Measurements from ENCODE around the gene SSPN.

The SSPN gene

DNA sequence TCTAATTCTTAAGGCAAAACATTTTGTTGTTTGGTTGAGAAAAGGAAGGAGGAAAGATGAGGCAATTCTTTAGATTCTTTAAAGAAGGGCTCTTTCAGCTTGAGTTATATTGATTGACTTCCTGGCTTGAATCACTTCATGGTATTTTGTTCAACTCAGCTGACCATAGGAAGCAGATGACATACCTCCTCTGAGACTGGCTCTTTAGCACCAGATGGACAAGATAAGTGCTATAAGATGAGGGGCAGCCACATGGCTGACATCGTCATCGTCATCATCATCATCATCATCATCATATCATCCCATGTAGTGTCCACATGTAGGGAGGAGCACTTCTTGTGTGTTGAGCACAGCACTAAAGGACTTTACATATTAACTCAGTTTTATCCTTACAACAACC is 81.3 kb downstream of the SSPN start:
- peak; percentile 39 for DNase-seq (ENCODE audit: low read depth)
- TF ChIP-seq, protein P1, sequence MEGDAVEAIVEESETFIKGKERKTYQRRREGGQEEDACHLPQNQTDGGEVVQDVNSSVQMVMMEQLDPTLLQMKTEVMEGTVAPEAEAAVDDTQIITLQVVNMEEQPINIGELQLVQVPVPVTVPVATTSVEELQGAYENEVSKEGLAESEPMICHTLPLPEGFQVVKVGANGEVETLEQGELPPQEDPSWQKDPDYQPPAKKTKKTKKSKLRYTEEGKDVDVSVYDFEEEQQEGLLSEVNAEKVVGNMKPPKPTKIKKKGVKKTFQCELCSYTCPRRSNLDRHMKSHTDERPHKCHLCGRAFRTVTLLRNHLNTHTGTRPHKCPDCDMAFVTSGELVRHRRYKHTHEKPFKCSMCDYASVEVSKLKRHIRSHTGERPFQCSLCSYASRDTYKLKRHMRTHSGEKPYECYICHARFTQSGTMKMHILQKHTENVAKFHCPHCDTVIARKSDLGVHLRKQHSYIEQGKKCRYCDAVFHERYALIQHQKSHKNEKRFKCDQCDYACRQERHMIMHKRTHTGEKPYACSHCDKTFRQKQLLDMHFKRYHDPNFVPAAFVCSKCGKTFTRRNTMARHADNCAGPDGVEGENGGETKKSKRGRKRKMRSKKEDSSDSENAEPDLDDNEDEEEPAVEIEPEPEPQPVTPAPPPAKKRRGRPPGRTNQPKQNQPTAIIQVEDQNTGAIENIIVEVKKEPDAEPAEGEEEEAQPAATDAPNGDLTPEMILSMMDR (conservative IDR thresholded peaks at IDR 0.05; ENCODE audit: low read depth, low read length), result no peak
- H3K4me3 ChIP-seq (ENCODE audit: low read depth, low read length), result no peak overlapping the region

DNA sequence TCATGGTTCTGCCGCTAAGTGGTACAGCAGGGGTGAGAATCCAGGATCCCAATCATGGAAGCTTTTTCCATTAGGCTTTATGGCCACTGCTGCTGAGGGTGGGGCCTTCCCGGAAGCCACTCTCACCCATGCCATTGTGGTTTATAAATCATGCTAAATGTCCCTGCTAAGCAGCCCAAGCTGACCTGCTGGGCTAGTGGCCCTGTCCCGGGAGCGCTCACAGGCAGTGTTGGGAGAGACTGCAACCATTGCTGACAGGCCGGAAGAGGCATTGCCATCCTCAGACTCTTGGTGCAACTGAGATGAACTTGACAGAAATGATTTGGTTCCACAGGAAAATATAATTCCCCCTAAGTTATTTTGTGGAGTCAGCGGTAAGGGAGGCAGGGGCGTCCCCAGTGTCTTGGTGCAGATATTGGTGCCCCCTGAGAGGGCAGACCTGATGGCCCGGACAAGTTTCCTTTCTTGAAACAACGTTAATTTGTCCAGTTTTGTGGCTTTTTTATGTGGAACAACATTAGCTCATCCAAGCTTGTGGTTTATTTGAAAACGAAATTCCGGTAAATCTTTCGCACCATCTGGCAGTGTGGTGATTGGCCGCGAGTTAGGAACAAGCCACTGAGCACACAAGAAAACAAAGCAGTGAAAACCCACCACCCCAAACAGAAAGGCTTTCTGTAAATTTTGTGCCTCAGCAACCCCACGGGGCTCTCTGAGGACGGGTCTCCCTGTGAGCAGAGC is 82.3 kb downstream of the SSPN start:
- no peak overlapping the region for H3K4me3 ChIP-seq (ENCODE audit: low read depth, low read length)
- TF ChIP-seq, protein P1 (conservative IDR thresholded peaks at IDR 0.05; ENCODE audit: low read depth, low read length), result no peak
- no peak for DNase-seq (ENCODE audit: low read depth)

DNA sequence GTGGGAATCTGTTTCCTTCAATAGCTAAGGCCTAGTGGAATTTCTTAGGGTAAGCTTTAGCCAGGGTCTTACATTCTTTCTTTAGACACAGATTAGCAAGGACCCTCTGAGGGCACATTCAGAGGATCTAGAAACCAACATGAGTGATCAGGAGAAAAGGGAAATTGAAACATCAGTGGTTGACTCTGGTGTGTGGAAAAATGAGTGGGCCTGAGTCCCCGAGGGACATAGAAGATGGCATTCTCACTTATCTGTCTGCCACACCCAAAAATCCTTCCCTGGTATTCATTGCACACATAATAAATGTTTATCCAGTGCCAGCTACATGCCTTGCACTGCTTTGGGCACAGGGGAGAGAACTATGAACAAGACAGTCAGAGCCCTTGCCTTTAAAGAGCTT is 82.9 kb downstream of the SSPN start:
- no peak overlapping the region for H3K4me3 ChIP-seq (ENCODE audit: low read depth, low read length)
- TF ChIP-seq, protein P1 (conservative IDR thresholded peaks at IDR 0.05; ENCODE audit: low read depth, low read length), result no peak
- no peak for DNase-seq (ENCODE audit: low read depth)

DNA sequence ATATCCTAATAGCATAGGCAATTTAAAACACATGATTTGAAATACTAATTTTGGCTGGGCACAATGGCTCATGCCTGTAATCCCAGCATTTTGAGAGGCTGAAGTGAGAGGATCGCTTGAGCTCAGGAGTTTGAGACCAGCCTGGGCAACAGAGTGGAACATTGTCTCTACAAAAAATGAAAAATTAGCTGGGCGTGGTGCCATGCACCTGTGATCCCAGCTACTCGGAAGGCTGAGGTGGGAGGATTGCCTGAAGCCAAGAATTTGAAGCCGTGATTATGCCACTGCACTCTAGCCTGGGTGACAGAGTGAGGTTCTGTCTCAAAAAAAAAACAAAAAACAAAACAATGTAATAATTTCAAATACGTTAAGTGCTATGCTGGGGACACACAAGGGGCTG is 83.3 kb downstream of the SSPN start:
- TF ChIP-seq, protein P1 (conservative IDR thresholded peaks at IDR 0.05; ENCODE audit: low read depth, low read length), result no peak
- H3K4me3 ChIP-seq (ENCODE audit: low read depth, low read length), result no peak overlapping the region
- DNase-seq (ENCODE audit: low read depth), result no peak

DNA sequence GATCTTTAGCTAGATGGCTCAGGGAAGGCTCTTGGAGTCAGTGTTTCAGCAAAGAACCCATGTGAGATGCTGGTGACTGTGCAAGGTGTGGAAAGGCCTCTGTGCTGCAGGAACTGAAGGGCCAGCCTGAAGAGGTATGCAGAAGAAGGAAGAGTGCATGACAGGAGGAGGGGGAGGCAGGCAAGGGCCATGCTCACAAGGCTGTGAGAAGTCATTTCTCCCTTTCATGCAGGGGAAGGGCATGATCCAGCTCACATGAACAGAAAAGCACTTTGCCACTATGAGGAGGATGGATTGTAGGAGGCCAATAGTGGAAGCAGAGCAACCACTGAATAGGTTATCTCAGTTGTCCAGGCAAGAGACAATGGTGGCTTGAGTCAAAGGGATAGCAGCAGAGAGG is 83.7 kb downstream of the SSPN start:
- TF ChIP-seq, protein P1 (conservative IDR thresholded peaks at IDR 0.05; ENCODE audit: low read depth, low read length), result no peak
- DNase-seq (ENCODE audit: low read depth), result no peak
- H3K4me3 ChIP-seq (ENCODE audit: low read depth, low read length), result no peak overlapping the region

DNA sequence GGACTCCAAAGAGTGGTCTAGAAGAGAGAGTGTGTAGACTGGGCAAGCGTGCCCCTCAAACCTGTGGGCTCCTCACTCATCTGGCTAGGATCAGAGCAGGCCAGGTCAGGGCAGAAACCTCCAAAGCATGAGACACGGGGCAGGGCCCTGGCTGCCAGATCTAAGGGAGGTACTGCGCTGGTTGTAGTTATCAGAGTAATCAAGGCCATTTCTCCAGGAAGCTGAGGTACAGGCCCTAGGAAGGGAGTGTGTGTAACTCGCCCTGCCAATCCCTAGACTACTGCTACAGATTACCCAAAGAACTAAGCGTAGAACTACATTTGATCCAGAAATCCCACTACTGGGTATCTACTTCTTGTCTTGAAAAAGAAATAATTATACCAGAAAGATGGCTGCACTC is 84.5 kb downstream of the SSPN start:
- TF ChIP-seq, protein P1 (conservative IDR thresholded peaks at IDR 0.05; ENCODE audit: low read depth, low read length), result no peak
- DNase-seq (ENCODE audit: low read depth), result no peak

DNA sequence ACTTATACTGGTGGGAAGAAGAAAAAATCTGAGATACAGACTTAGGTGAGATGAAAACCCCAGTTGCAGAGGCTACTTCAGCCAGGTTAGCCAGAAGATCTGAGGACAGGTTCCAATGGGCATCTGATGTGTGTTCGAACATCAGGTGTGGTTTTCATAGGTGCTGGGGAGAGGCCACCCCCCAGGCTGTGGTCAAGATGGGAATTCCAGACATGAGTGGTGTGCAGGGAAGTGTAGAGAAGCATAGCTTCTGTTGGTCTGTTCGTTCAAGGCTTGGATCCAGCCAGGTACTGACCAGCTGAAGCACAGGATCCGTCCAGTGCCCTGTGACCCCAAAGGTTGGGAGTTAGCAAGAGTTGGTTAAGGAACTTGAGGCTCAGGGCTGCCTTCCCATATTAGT is 85.5 kb downstream of the SSPN start:
- no peak overlapping the region for H3K4me3 ChIP-seq (ENCODE audit: low read depth, low read length)
- TF ChIP-seq, protein P1 (conservative IDR thresholded peaks at IDR 0.05; ENCODE audit: low read depth, low read length), result no peak
- DNase-seq (ENCODE audit: low read depth), result no peak

More for the DNA sequence above, 84.5 kb downstream of the SSPN start:
- H3K4me3 ChIP-seq (ENCODE audit: low read depth, low read length), result no peak overlapping the region
